GM12872 (cell line): ENCODE results near the gene MED10.

ENCODE experiments used
- CTCF ChIP-seq: IDR thresholded peaks from 3 replicates; pipeline ENCODE4 v1.5.1; 2011; ENCODE audit warnings: low read depth, mild to moderate bottlenecking, low read length, moderate library complexity; ENCODE audit not compliant: insufficient read depth

MED10 gene

GRCh38 chr5:6405591-6405990 is 27.2 kb upstream of the MED10 start:
- no peak for TF ChIP-seq CTCF

DNA sequence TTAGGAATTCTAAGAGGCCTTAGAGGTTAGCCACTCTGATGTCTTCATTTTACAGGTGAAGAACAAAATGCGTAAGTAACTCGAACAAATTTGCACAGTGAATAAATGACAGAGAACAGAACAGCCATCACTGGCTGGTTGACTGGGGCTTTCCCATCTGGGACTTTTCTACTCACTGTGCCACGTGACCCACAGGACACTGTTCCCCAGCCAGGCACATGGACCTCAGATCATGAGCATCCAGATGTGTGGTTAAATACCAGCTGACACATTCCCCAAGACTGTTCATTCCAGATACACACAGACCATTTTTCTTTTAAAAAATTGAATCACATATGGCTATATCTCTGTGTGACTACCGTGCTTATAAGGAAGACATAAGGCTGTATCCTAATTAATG is 25.8 kb upstream of the MED10 start:
- TF ChIP-seq CTCF, result no peak

DNA sequence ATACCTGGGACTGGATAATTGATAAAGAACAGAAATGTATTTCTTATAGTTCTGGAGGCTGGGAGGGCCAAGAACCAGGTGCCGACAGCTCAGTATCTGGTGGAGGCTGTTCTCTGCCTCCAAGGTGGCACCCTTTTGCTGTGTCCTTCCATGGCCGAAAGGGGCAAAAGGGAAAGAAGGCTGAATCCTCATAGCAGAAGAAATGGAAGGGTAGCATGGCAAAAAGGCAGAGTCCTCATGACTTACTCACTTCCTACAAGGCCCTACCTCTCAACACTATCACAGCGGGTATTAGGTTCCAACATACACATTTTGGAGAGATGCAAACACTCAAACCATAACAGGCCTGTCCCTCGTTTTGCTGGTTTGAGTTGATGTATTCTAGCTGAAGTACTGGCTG is 25.1 kb upstream of the MED10 start:
- no peak for TF ChIP-seq CTCF

DNA sequence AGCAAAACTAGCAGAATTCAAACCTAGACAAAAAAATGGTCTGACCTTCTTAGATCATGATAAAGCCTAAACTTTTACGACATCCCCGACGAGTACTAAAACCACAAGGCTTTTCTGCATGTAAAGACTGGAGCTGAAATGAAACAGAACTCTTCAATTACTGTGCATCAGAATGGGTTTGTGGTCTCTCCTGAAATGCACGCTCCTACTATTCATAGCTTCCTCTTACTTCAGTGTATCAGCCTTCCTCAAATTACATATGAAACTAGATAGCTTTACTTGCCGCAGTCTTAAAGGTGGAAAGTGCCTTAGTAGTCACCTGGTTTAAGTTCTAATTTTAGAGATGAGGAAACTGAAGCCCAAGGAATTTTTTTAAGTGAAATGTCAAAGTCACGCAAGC is 24.6 kb upstream of the MED10 start:
- TF ChIP-seq CTCF, result no peak

- no peak for TF ChIP-seq CTCF
Measured at GRCh38 chr5:6401410-6401809, 23.1 kb upstream of the MED10 start.

DNA sequence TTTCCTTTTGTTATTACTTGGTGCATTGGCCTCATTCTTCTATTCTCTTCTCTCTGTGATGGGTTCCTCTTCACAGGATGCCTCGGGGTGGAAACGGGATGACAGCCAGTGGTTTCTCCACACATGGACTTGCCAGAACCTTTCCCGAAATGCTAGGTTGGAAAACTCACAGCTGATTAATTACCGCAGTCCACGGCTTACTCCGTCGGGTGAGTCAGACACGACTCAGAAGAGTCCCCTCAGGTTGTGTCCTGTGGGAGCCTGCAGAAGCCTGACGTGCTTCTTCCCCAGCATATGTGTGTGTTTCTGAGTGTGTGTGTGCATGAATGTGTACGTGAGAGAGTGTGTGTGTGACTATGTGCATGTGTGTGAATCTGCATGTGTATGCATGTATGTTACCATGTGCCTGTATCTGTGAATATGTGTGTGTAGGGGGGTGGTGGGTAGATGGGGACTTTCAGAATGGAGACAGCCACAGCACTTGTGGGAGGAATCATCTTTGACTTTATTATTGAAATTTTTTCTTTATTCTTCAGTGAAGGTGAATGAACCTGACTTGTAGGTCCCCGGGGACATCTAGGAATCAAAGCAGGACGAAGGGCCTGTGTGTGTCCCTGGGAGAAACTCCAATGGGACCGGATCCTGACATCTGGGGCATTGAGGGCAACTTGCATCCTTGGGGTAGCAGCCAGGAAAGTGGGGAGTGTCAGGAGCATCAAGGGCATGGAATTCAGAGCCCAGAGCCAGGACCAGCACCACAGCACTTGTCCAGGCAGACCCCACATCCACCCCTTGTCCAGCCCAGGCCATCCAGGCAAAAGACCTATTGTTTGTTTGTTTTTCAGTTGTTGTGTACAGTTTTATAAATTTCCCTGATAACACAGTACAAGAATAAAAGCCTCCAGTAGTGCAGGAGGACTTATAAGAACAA is 21.9 kb upstream of the MED10 start:
- TF ChIP-seq CTCF, result no peak

- TF ChIP-seq CTCF, result no peak
Measured at GRCh38 chr5:6398570-6399230, 20.4 kb upstream of the MED10 start.
